OCI-LY7 (cell line): ENCODE results near the gene FOXO3. TPM values are rescaled to one million over a fixed set of nuclear protein-coding genes. Genes with fewer than 3 reads are reported as not detected.
A peak's percentile ranks its signal among the peaks of the same experiment; 100 is the strongest.

ENCODE experiments used
- BruUV-seq: library from RNA; stranded (reverse); fragments of 400-500 nt; replicated peaks from 2 replicates; lab custom pipeline; 2021; lab: Mats Ljungman, UMichigan
- CTCF ChIA-PET: fragments of 300-600 bp; sonication (Branson Sonifier 250); formaldehyde crosslinking; loops from one replicate; lab custom pipeline; 2022; ENCODE audit warnings: antibody characterized with exemption; ENCODE audit not compliant: unreplicated experiment; lab: Charles Lee
- POLR2A ChIA-PET: fragments of 300-600 bp; sonication (Branson Sonifier 250); formaldehyde crosslinking; loops from one replicate; lab custom pipeline; 2022; ENCODE audit warnings: antibody characterized with exemption; lab: Charles Lee
- DNase-seq: peaks from one replicate; pipeline ENCODE4 v3.0.0-alpha.2; 2015; ENCODE audit warnings: low spot score
- H2AFZ ChIP-seq: fragments of 200-600 bp; sonication (generic), shearing (Covaris generic); 2 replicates; pipeline ENCODE4 v1.6.1; 2014; ENCODE audit warnings: mild to moderate bottlenecking, antibody characterized with exemption, low read length, moderate library complexity
- H3K27ac ChIP-seq: fragments of 200-600 bp; sonication (generic); 2 replicates; pipeline ENCODE4 v1.5.1; 2014; ENCODE audit warnings: mixed run types, low read depth, mild to moderate bottlenecking, moderate library complexity, low read length, inconsistent platforms; ENCODE audit not compliant: poor library complexity, severe bottlenecking
- H3K36me3 ChIP-seq: fragments of 200-600 bp; sonication (generic); 2 replicates; pipeline ENCODE4 v1.6.1; 2014; ENCODE audit warnings: mild to moderate bottlenecking, antibody characterized with exemption, low read length, moderate library complexity, mixed read lengths; ENCODE audit not compliant: insufficient read depth
- H3K4me1 ChIP-seq: fragments of 200-600 bp; sonication (generic); 2 replicates; pipeline ENCODE4 v1.5.1; 2014; ENCODE audit warnings: mild to moderate bottlenecking, low read length; ENCODE audit not compliant: insufficient read depth, poor library complexity, severe bottlenecking
- H3K4me2 ChIP-seq: fragments of 200-600 bp; sonication (generic); 2 replicates; pipeline ENCODE4 v1.6.1; 2014; ENCODE audit warnings: mild to moderate bottlenecking, low read length
- H3K4me3 ChIP-seq: fragments of 200-600 bp; sonication (generic); 2 replicates; pipeline ENCODE4 v1.5.1; 2014; ENCODE audit warnings: mild to moderate bottlenecking, low read depth, low read length; ENCODE audit not compliant: poor library complexity, severe bottlenecking
- H3K79me2 ChIP-seq: fragments of 200-600 bp; sonication (generic); 2 replicates; pipeline ENCODE4 v1.6.1; 2016; ENCODE audit warnings: low read depth, mild to moderate bottlenecking, low read length, moderate library complexity, mixed read lengths; ENCODE audit not compliant: insufficient read depth
- H3K9me2 ChIP-seq: fragments of 200-600 bp; sonication (generic); 2 replicates; pipeline ENCODE4 v1.6.1; 2016; ENCODE audit warnings: mild to moderate bottlenecking, low read length, mixed read lengths; ENCODE audit not compliant: insufficient read depth
- H3K9me3 ChIP-seq: fragments of 200-600 bp; sonication (generic); 2 replicates; pipeline ENCODE4 v1.6.1; 2014; ENCODE audit warnings: mild to moderate bottlenecking, mixed run types, low read length, mixed read lengths
- H4K20me1 ChIP-seq: fragments of 200-600 bp; sonication (generic); 2 replicates; pipeline ENCODE4 v1.6.1; 2014; ENCODE audit warnings: mild to moderate bottlenecking, antibody characterized with exemption, low read length, moderate library complexity, mixed read lengths; ENCODE audit not compliant: insufficient read depth
- EZH2phosphoT487 ChIP-seq: fragments of 200-600 bp; sonication (generic); IDR thresholded peaks from 2 replicates; pipeline ENCODE4 v1.6.1; 2018; ENCODE audit warnings: low read depth, borderline replicate concordance, mild to moderate bottlenecking, mixed run types, antibody characterized with exemption, low read length, moderate library complexity, mixed read lengths
- intact Hi-C: fragments of 100-400 bp; cut with micrococcal nuclease; formaldehyde crosslinking; loops from one replicate; pipeline ENCODE4 v1.10.0; 2022; ENCODE audit not compliant: unreplicated experiment
- total RNA-seq, 2 experiments: library from RNA; depleted of rRNA in 1 of 2; stranded (reverse); fragments of >200 nt in 1 of 2; shearing (Covaris generic) in 1 of 2; gene quantifications; 2 replicates each; pipeline ENCODE4 v1.2.3, GENCODE V29; 2014 to 2022
- TF ChIP-seq, protein P1 (sequence below): fragments of 200-600 bp; sonication (generic); conservative IDR thresholded peaks from 2 replicates; pipeline ENCODE4 v1.5.1; 2014; ENCODE audit warnings: mild to moderate bottlenecking, antibody characterized with exemption, low read length, moderate library complexity, mixed read lengths

FOXO3 gene
- total RNA-seq, 2 experiments from 2014 or later, result 3.8 to 9.9 TPM

DNA sequence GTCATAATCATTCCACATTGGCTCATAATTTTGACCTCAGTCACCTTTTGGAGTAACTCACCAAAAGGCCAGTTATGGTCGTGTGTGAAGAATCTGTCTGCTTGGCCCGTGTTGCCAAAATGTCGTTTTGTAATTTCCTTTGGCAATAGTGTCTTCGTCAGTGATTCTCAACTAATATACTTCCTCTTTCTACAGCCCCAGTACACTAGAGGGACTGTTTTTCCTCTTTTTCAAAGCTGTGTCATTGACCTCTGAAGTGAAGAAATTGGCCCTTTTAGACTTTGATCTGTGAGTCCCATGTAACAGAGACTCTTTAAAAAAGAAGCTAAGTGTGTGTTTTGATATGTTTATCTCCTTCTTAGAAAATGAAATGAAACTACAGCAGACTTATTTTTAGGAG lies 5.2 kb downstream of the FOXO3 start:
- H2AFZ ChIP-seq, result no peak overlapping the region
- CTCF ChIA-PET, result interaction anchor here (1.0 kb wide), 1 partner anchor 27 kb away, joined by 3 read pairs; no protein-coding TSS in a partner anchor
- no peak for TF ChIP-seq EZH2phosphoT487
- TF ChIP-seq, protein P1, sequence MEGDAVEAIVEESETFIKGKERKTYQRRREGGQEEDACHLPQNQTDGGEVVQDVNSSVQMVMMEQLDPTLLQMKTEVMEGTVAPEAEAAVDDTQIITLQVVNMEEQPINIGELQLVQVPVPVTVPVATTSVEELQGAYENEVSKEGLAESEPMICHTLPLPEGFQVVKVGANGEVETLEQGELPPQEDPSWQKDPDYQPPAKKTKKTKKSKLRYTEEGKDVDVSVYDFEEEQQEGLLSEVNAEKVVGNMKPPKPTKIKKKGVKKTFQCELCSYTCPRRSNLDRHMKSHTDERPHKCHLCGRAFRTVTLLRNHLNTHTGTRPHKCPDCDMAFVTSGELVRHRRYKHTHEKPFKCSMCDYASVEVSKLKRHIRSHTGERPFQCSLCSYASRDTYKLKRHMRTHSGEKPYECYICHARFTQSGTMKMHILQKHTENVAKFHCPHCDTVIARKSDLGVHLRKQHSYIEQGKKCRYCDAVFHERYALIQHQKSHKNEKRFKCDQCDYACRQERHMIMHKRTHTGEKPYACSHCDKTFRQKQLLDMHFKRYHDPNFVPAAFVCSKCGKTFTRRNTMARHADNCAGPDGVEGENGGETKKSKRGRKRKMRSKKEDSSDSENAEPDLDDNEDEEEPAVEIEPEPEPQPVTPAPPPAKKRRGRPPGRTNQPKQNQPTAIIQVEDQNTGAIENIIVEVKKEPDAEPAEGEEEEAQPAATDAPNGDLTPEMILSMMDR, result peak; percentile 48; the same call in 1 of the 2 replicates
- peak; percentile 76 for DNase-seq
- H3K9me2 ChIP-seq, result no peaks in the 10 kb centered on the region
- POLR2A ChIA-PET, result interaction anchor here (0.7 to 2.0 kb wide), 5 partner anchors 14 to 844 kb away, joined by 3 to 9 read pairs (median 4); no protein-coding TSS in a partner anchor
- no TSS peak for BruUV-seq
- H3K36me3 ChIP-seq, result peaks cover 14% of the 10 kb centered on the region
- peak overlapping the region; percentile 53 for H3K4me3 ChIP-seq
- H3K4me2 ChIP-seq, result peak overlapping the region; percentile 89
- peaks cover 37% of the 10 kb centered on the region for H3K4me1 ChIP-seq
- no peaks in the 10 kb centered on the region for H3K9me3 ChIP-seq
- intact Hi-C loops, result loop anchor here (1.0 to 2.0 kb wide), 2 partner anchors 26 to 107 kb away; no protein-coding TSS in a partner anchor
- H3K27ac ChIP-seq, result peak overlapping the region; percentile 71
- no peaks in the 10 kb centered on the region; the same call in 1 of the 2 replicates for H3K79me2 ChIP-seq
- H4K20me1 ChIP-seq, result peaks cover 39% of the 10 kb centered on the region

DNA sequence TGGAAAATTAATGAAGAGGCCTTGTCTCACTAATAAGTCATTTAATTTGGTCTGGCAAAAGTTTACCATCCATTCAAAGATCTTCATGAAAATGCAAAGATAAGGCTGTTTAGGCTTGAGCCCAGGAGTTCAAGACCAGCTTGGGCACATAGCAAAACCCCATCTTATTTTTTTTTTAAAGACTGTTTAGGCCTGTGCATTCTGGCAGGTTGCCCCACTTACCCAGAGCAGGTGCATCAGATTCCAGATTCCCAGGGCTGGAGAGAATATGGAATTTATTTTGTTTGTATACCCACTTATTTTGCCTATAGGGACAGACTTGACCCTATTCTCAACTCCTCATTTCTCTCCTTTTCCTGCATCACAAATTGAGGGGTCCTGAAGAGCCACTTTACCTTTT lies 5.7 kb downstream of the FOXO3 start:
- H3K27ac ChIP-seq, result no peak overlapping the region
- peaks cover 37% of the 10 kb centered on the region for H3K4me1 ChIP-seq
- ChIA-PET POLR2A (interaction anchor here (0.6 to 2.0 kb wide), 9 partner anchors 10 to 843 kb away, joined by 3 to 9 read pairs (median 4); no protein-coding TSS in a partner anchor), CTCF (no interaction called here)
- peaks cover 39% of the 10 kb centered on the region for H4K20me1 ChIP-seq
- peak overlapping the region; percentile 53 for H3K4me3 ChIP-seq
- no peak for TF ChIP-seq EZH2phosphoT487
- TF ChIP-seq, protein P1, result no peak
- no peak for DNase-seq
- H3K9me3 ChIP-seq, result no peaks in the 10 kb centered on the region
- intact Hi-C loops, result no loop called here
- no peaks in the 10 kb centered on the region for H3K9me2 ChIP-seq
- peaks cover 19% of the 10 kb centered on the region for H3K36me3 ChIP-seq
- H3K4me2 ChIP-seq, result peak overlapping the region; percentile 89
- no peaks in the 10 kb centered on the region; the same call in 1 of the 2 replicates for H3K79me2 ChIP-seq
- H2AFZ ChIP-seq, result no peak overlapping the region
- no TSS peak for BruUV-seq

DNA sequence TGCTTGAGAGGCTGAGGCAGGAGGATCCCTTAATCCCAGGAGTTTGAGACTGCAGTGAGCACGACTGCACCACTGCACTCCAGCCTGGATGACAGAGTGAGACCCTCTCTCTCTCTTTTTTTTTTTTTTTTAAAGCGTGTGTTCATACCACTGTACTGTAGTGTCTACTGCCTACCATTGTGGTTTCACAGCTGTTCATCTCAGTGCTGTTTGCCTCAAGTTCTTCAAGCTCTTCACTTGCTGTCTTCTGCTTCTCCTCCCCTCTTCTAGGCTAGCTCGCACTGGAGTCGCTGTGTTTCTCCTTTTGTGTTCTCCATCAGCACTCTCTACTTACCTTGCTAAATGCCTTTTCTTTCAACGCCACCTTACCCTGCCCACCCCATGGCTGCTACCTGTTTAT lies 7.4 kb downstream of the FOXO3 start:
- CTCF ChIA-PET, result no interaction called here
- Histone ChIP-seq H3K79me2 (no peaks in the 10 kb centered on the region; the same call in 1 of the 2 replicates), H4K20me1 (peaks cover 34% of the 10 kb centered on the region), H3K9me3 (no peaks in the 10 kb centered on the region), H3K4me2 (no peak overlapping the region), H3K27ac (no peak overlapping the region), H3K9me2 (no peaks in the 10 kb centered on the region), H3K4me1 (peaks cover 37% of the 10 kb centered on the region), H2AFZ (no peak overlapping the region), H3K36me3 (peaks cover 19% of the 10 kb centered on the region), H3K4me3 (no peak overlapping the region)
- no TSS peak for BruUV-seq
- POLR2A ChIA-PET, result interaction anchor here (0.6 to 1.9 kb wide), 5 partner anchors 8 to 106 kb away, joined by 3 to 7 read pairs (median 5); no protein-coding TSS in a partner anchor
- intact Hi-C loops, result no loop called here
- TF ChIP-seq, protein P1, result no peak
- no peak for TF ChIP-seq EZH2phosphoT487
- no peak for DNase-seq
